GM15510 (cell line): Measurements from ENCODE around the gene IL1B.

Experiments used
- POLR2A ChIP-seq: IDR thresholded peaks from 3 replicates; pipeline ENCODE4 v1.6.1; 2011; ENCODE audit warnings: borderline replicate concordance; ENCODE audit not compliant: insufficient read length; ENCODE audit errors: extremely low read depth

IL1B gene

GRCh38 chr2:112821142-112821541 is 15.4 kb downstream of the IL1B start:
- TF ChIP-seq POLR2A: no peak

DNA sequence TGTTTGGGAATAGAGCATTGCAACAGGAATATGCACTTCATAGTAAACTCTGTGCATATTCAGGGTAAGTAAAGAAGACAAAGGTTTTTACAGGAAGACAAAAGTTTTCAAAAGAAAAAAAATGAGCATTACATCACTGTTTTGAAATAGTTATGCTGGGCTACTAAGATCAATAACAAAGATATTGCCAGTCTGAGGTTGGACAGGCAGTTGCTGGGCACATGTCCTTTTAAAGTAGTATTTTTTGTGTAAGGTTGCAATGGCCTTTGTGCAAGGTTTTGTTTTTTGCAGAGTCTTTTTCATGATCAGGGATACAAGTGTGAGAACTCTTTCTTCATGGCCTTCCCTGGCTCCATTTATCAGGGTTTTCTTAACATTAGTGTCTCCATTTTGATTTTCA is 16.2 kb downstream of the IL1B start:
- no peak for TF ChIP-seq POLR2A

GRCh38 chr2:112819081-112819480 is 17.5 kb downstream of the IL1B start:
- TF ChIP-seq POLR2A: no peak

- TF ChIP-seq POLR2A: no peak
Observed at GRCh38 chr2:112818094-112818902, 18.3 kb downstream of the IL1B start.

DNA sequence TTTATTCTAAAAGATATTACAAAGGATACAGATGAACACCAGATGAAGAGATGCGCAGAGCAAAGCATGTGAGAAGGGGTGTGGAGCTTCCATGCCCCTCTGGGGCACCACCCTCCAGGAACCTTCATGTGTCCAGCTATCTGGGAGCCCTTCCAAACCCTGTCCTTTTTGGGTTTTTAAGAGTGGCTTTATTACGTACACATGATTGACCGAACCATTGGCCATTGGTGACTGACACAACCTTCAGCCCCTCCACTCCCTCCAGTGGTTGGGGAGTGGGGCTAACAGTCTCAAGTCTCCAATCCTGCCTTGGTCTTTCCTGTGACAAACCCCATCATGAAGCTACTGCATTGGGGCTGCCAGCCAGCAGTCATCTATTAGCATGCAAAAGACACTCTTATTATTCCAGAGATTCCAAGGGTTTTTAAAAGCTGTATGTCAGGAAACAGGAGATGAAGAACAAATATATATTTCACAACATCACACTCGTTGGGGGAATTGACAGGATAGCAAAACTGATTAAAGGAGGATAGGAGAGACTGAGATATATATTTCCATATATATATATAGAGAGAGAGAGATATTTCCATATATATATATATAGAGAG is 19.4 kb downstream of the IL1B start:
- no peak for TF ChIP-seq POLR2A

DNA sequence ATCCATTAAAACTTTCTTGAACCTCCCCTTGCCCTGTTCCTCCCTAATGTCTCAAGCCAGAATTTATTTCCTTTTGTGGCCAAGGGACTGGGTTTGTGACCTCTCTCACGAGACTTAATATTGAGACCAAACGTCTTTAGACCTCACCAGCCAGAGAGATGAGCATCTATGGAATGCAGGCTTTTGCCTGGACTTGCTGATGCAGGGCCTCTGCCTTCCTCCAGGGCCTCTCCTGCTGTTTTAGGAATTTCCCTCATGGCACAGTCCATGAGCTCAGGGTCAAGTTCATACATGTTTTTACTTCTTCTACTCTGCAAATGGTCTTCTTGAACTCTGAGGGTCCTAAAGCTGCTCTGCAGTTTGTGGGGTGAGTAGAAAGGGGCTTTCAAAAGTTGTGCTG is 22.3 kb downstream of the IL1B start:
- no peak for TF ChIP-seq POLR2A

- no peak for TF ChIP-seq POLR2A
Observed at GRCh38 chr2:112813280-112813966, 23.2 kb downstream of the IL1B start.

- no peak for TF ChIP-seq POLR2A
Observed at GRCh38 chr2:112812318-112813267, 24.0 kb downstream of the IL1B start.

- no peak for TF ChIP-seq POLR2A
Observed at GRCh38 chr2:112811841-112812306, 24.7 kb downstream of the IL1B start.

DNA sequence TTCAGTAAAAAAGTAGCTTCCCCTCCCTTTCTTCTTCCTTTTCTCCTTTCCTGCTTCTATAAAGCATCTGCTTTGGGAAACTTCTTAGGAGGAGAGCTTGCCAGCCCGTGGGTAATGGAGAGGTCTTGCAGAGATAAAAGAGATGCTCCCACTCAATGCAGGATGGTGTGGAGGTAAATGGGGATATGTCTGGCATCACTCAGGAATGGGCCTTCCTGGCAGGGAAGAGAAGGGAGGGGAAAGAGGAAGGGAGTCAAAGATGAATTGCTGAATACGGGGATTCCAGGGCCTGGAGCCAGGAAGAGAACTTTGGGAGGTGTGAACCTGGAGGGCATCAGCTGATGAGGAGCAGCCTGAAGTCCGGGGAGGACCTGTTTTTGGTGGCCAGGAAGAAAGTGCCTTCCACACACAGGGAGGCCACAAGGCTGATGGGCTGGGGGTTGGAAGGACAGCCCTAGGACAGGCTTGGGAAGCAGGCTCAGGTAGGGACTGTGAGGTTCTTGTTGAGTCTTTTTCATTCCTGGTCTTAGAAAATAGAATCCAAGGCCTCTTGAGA is 25.2 kb downstream of the IL1B start:
- no peak for TF ChIP-seq POLR2A

- no peak for TF ChIP-seq POLR2A
Observed at GRCh38 chr2:112809112-112809511, 27.5 kb downstream of the IL1B start.

- no peak for TF ChIP-seq POLR2A
Observed at GRCh38 chr2:112807233-112807807, 29.3 kb downstream of the IL1B start.

- TF ChIP-seq POLR2A: no peak
Observed at GRCh38 chr2:112805542-112805941, 31.0 kb downstream of the IL1B start.
